Esophagus muscularis mucosa (tissue), 3 donors: ENCODE data around the gene KRT33A.

ENCODE experiments used
- CTCF ChIP-seq, 3 experiments: fragments of 200-600 bp in 2 of 3; fragments of 450-650 bp in 1 of 3; sonication (generic) in 2 of 3; IDR thresholded peaks; one replicate each; pipeline ENCODE4 v1.5.1; 2017 to 2019; ENCODE audit warnings: antibody characterized with exemption in 3 of 3, mild to moderate bottlenecking in 2 of 3, moderate library complexity in 1 of 3
- POLR2A ChIP-seq: fragments of 450-650 bp; IDR thresholded peaks from one replicate; pipeline ENCODE4 v1.6.1; 2017; ENCODE audit warnings: antibody characterized with exemption, moderate library complexity, mild to moderate bottlenecking, low read depth
- POLR2AphosphoS5 ChIP-seq, 2 donors: sonication (generic); formaldehyde crosslinking; IDR thresholded peaks; one replicate each; pipeline ENCODE4 v1.6.1; 2017; ENCODE audit warnings: antibody characterized with exemption in 2 of 2

DNA sequence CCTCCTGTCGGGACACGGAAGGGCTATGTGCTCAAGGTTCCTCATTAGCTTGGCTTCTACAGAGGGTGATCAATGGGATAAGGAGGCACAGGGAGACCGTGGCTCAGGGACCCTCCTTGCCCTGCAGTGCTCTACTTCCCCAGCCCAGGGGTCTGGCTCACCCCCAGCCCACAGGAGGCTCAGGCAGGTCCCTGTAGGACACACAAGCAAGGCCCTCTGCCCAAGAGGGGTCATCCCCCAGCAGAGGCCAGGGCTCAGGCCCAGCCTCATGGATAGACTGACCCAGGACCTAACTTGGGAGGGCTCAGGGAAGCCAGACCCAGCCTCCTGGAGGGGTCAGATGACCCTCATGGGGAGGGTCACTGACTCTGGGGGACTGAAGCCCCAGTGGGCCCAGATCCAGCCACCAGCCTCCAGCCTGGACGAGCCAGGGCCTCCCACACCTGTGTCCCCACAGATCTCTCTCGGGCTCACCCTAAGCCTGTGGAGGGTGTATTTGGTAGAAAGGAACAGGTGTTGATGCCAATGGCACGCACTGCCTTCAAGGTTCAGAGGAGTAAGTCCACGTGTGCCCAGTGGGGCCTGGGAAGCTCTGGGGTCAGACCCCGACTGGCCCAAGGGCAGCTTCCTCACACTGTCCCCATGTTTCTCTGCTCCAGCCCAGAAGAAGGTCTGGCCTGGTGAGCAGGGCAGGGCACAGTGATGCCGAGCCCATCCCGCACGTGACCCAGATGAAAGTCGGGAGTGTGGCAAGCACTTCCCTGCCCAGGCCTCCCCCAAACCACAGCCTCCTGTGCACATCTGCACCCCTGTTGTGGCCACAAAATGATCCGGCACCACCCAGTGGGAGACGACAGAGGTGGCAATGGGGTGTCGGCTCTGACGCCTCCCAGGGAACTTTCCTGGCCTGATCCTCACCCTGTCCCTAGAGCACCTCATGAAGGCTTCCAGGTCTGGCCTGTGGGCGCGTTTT lies 24.2 kb downstream of the KRT33A start:
- TF ChIP-seq CTCF (IDR thresholded peaks at IDR 0.05) (no peak), POLR2AphosphoS5 (IDR thresholded peaks at IDR 0.05) (no peak), POLR2A (no peak)
